DMS79 (cell line): ENCODE results near the gene DNAH17.

Experiments used
- DNase-seq: peaks from one replicate; lab custom pipeline; 2025; lab: John Stamatoyannopoulos, UW

DNAH17 gene, protein sequence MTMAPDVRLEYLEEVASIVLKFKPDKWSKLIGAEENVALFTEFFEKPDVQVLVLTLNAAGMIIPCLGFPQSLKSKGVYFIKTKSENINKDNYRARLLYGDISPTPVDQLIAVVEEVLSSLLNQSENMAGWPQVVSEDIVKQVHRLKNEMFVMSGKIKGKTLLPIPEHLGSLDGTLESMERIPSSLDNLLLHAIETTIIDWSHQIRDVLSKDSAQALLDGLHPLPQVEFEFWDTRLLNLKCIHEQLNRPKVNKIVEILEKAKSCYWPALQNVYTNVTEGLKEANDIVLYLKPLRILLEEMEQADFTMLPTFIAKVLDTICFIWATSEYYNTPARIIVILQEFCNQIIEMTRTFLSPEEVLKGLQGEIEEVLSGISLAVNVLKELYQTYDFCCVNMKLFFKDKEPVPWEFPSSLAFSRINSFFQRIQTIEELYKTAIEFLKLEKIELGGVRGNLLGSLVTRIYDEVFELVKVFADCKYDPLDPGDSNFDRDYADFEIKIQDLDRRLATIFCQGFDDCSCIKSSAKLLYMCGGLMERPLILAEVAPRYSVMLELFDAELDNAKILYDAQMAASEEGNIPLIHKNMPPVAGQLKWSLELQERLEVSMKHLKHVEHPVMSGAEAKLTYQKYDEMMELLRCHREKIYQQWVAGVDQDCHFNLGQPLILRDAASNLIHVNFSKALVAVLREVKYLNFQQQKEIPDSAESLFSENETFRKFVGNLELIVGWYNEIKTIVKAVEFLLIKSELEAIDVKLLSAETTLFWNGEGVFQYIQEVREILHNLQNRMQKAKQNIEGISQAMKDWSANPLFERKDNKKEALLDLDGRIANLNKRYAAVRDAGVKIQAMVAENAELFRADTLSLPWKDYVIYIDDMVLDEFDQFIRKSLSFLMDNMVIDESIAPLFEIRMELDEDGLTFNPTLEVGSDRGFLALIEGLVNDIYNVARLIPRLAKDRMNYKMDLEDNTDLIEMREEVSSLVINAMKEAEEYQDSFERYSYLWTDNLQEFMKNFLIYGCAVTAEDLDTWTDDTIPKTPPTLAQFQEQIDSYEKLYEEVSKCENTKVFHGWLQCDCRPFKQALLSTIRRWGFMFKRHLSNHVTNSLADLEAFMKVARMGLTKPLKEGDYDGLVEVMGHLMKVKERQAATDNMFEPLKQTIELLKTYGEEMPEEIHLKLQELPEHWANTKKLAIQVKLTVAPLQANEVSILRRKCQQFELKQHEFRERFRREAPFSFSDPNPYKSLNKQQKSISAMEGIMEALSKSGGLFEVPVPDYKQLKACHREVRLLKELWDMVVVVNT (N-terminal part only)

DNA sequence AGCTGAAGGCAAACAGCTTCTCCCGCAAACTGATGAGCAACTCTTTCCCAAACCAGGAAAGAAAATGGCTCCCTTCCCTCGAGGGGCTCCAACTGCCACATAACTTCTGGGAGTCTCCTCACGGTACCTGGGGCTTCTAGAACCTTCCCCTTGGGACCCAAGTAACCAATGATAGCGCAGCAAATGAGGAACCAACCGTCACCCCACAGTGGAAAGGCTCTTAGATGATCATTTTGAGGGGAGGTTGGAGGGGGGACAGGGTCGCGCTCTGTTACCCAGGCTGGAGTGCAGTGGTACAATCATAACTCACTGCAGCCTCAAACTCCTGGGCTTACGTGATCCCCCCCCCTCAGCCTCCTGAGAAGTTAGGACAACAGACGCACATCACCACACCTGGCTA, at the start of gene DNAH17:
Gene DNAH17, minus strand, starts transcription at position 101 of the 400 bp plus-strand sequence. CDS start 2,339 bp downstream, outside the sequence.
- DNase-seq: no peak

DNA sequence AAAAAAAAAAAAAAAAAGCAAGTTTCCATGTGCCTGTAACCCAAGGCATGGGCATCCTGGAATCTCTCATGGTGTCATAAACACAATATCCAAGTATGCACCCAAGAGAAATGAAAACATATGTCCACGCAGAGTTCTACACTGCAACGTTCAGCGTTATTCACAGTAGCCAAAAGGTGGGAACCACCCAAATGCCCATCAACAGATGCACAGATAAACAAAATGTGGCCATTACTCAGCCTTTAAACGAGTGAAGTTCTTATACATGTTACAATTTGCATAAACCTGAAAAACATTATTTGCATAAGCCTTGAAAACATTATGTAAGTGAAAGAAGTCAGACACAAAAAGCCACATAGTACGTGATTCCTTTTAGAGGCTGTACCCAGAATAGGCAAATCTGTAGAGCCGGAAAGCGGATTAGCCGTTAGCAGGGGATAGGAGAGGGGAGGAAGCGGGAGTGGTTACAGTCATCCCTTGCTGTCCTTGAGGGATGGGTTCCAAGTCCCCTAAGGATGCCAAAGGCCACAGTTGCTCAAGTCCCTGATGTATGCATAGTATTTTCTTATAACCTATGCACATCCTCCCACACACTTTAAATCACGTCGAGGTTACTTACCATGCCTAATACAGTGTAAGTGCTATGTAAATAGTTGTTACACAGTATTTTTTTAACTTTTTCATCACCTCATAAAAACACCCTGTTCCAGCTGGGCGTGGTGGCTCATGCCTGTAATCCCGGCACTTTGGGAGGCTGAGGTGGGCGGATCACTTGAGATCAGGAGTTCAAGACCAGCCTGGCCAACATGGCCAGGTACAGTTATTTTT, 47.3 kb upstream of the DNAH17 start:
- DNase-seq: no peak

DNA sequence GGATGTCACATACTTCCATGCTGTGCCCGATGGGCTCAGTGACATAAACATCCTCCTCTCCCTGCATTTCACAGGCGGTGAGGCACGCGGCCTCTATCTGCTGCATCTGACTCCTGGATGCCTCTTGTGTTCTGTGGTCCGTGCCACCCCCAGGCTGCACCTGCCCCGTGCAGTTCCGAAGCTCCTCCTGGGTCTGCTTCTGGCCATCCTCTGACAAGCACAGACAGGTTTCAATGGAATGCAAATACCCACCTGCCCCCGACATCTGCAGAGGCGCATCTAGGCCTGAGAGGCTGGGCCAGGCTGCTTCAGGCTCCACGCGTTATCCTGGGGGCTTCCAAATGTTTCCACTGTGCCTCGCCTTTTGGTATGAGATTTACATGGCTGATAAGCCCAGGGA, 46.3 kb upstream of the DNAH17 start:
- no peak for DNase-seq

DNA sequence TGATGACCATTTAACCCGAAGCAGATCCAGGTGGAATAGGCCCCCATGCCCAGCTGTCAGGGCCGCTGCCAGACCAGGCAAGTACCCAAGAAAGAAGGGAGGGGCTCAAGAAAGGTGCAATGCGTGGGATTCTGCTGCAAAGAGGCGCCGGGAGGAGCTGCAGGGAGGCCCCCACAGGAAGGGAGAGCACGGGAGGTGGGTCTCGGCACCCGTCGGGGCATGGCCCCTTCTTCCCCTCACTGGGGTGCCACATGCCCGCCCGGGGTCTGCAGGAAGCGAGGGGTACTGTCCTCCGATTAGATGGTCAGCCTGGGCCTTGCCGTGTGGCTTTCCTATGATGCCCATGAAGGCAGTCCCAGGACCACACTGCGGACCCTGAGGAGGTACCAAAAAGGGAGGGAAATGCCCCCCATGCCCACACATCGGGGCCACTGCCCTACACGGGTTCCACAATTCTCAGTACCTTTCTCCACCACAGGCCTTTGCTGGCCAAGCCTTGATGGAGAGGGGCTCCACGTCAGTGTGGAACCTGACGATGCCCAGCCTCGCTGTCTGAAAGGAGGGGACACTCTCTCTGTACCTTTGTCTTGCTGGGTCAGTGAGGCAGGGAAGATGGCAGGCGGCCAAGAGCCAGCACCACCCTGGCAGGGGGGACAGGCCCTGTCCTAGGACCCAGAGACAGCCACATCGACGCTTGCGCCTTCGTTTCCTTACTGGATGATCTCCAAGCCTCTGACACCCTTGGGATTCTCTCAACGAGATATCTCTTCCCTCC, 45.5 kb upstream of the DNAH17 start:
- no peak for DNase-seq

DNA sequence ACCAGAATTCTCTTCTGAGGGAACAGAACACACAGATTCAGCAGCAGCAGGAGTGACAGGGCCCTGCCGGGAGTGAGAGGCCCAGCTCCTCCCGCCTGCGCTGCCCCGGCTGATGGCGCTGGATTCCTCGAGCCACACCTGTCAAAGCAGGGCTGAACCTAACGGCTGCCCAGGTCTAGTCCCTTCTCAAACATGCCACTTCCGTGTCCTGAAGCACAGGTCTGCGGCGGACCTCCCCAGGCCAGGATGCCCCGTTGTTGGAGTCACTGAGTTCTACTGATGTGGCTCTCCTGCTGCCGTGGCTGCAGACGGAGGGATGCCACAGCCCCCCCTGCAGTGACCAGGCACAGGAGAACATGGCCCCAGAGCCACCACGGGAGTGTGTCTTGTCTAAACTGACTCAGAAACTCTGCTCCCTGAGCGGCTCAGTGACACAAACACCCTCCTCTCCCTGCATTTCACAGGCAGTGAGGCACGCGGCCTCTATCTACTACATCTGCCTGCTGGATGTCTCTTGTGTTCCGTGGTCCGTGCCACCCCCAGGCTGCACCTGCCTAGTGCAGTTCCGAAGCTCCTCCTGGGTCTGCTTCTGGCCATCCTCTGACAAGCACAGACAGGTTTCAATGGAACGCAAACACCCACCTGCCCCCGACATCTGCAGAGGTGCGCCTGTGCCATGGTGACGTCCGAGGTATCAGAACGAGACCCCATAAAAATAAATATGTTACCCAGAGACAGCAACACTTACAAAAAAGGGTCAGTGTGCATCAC, 44.7 kb upstream of the DNAH17 start:
- DNase-seq: no peak

DNA sequence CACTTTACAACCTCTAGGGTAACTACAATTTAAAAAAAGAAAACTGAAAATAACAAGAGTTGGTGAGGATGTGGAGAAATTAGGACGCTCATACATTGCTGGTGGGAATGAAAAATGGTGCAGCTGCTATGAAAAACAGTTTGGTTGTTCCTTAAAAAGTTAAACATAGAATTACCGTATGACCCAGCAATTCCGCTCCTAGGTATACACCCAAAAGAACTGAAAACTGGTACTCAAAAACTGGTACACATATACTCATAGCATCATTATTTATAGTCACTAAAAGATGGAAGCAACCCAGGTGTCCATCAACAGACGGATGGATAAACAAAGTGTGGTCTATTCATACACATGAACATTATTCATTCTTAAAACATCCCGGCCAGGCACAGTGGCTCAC, 42.9 kb upstream of the DNAH17 start:
- DNase-seq: no peak

DNA sequence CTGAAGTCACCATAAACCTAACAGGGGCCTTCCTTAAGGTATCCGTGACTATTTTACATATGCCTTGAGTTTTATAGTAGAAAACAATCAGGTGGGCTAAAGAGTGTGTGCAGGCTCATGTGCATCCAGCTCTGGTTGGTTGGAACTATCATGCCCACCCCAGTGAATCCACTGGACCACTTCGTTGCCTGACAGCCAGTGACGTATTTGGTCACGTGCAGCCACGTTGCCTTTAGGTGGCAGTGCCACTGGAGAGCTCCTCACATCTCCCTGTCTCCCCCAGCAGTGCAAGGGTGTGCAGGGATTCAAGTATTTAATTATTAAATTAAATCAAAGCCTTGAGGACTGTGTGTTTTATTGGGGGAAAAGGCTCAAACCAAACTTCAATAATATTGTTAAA, 42.1 kb upstream of the DNAH17 start:
- DNase-seq: no peak

DNA sequence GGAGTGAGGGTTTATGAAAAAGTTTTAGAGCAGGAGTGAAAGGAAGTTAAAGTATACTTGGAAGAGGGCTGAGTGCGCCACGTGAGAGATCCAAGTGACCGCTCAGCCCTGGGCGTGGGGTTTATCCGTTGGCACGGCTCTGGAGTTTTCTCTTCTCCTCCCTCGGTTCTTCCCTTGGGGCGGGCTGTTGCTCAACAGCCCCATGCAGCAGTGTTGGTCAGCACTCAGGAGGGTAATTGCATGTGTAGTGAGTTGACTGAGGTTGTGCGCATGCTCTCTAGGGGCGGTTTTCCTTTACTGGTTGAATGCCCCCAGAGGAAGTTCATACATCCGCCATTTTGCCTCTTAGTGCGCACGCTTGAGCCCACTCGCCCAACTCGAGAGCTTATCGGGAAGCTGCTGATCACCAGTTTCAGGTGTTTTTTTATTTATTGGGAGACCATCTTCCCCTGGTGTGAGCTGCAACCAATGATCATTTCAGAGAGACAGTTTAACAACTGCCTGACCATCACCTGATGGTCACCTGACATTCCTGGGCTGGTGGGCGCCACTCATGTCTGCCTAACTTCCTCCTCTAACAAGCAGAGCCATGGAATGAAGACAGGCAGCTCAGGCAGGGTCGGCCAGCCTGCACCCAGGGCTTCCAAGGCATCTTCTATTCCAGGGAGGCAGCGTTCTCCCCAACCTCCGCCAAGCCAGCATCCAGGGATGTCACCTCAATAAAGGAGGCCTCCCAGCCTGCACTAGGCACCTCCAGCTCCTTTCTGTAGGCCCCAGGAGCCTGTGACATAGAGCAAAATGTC, 41.3 kb upstream of the DNAH17 start:
- no peak for DNase-seq

DNA sequence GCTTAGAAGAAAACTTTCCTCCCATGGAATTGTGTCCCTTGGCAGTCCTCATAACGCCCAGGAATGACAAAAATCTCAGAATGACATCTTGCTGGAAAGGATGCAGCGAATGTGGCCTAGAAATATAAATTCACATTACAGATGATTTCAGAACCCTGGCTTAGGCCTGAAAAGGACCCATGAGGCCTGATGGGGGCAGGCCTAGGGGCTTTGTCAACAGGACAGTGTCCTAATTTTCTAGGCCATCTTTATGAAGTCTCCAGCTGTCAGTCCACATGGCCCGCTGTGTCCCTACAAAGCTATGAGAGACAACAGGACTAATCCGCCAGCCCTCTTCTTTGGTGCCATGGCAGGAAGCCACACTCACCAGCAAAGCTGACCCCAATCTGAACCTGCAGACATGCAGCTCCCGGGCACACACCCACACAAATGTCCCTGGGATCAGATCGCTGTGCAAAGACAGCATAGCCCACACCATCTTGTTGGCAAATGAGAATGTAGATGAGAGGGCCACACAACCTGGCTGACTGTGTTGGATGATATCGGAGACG, 40.4 kb upstream of the DNAH17 start:
- no peak for DNase-seq

DNA sequence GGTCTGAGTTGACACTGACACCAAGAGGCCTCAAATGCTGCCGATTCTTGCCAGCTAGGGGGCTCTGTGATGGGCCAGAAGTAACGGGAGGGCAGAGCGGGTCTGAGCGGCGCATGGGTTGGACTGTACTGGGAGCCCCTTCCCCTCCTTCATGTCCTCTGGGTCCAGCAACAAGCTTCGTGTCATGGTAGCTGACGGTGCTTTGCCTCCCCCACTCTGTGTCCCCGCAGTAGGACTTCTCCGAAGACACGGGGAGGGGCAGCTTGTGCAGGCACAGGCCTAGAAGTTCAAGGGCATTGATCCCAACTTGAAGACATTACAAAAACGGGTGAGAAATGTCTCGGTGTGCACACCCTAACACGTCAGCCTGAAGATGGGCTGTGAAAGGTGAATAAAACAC, 39.8 kb upstream of the DNAH17 start:
- no peak for DNase-seq

DNA sequence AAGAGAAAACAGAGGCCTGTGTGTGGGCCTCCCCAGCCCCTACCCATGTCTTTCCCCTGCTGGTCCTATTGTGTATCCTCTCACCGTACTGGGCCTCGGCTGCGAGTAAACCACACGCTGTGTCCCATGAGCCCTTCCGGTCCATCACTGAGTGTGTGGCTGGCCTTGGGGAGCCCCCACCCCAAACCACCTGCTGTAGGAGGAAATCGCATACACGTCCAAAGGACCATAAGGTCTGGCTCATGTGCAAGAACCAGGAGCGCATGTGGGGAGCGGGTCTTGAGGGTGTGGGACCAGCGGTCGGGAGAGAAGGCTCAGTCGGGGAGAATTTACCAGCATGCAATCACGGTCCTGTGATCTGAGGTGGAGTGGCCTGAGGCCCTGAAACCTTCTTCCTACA, 38.4 kb upstream of the DNAH17 start:
- DNase-seq: no peak

DNA sequence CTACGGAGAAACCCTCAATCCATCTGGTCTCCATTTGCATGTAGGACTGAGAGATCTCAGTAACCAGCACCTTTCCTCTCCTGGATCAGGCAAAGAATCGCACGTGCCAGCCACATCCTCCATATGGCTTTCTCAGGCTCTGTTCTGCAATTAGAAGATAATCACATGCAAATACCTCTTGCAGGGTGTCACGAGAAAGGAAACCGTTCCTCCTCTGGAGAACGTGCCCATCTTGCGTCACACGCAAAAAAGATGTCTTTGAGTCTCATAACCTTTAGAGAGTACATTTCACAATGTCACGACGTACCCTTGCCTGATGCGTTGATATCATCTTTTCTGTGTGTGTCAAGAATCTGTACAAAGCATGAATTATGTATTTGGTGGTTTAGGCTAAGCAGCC, 36.2 kb upstream of the DNAH17 start:
- DNase-seq: no peak

DNA sequence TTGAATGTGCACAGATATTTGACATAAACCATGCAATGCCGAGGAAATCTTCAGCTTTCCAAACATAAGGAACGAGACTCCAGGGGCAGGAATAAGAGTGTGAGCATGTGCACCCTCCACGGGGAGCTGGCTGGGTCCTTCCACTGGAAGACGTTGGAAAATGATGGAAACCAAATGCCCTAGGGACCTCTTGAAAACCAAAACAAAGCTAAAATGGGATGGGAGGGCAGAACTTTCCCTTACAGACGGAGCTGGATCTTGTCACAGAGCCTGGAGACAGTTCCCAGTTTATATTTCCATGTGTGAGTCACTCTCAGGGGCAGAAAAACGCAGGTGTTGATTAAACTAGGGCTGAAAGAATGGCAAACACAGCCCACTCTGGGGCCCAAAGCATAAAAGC, 34.4 kb upstream of the DNAH17 start:
- DNase-seq: no peak

DNA sequence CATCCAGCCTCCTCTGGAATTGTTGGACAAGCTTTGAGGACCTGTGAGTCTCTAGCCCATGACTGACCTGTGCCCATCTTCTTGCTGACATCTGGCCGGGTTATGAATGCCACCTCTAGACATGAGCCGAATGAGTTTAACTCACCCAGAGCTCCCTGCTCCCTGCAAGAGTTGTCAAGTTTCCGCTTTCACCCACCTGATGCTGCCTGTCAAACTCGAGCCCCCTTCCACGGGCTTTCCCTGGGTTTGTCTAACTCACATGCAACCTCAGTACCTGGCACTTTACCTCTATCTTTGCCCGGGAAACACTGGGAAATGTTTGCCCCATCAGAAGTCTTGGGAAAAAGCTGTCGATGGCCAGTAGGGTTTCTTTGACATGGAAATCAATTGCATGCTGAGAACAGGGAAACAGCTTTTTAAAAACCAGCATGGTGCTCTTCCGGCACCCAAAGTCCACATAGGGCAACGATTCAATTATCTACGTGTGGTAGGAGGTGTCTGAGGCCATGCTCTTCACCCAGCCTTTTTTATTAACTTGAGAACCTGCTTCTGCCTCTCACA, 33.8 kb upstream of the DNAH17 start:
- no peak for DNase-seq

DNA sequence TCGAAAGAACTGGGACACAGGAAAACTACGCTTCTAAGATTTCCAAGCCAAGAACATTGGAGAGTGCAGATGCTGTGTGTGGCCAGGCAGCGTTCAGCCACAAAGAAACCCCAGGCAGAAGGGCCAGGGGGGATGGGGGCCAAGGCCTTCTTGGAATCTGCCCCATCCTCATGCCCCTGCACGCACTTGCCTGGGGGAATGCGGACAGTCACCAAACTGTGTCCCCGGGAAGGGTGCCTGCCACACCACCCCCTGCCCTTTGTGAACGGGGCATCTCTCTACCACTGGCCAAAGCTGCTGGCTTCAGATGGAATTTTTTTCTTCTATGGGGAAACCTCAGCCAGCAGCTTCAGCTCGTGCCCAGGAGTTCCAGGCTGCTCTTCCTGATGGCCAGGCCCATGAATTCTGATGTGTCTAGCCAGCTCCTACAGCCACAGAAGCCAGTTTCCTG, 32.0 kb upstream of the DNAH17 start:
- DNase-seq: no peak

DNA sequence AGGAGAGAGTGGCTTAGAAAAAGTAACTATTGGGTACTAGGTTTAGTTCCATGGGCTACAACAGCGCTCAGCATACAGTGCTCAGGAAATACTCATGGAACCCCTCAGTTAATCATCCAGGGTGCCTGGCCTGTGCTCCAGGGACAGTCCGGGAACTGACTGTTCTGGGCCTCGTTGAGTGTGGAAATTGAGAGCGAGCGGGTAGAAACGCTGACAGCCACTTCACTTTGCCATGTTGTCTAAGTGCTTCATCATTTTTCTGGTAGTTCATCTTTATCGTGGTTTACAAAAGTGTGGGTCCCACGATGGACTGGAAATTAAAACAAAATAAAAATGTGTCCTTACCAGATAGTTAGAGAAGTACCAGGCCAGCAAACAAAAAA, 31.6 kb upstream of the DNAH17 start:
- no peak for DNase-seq

DNA sequence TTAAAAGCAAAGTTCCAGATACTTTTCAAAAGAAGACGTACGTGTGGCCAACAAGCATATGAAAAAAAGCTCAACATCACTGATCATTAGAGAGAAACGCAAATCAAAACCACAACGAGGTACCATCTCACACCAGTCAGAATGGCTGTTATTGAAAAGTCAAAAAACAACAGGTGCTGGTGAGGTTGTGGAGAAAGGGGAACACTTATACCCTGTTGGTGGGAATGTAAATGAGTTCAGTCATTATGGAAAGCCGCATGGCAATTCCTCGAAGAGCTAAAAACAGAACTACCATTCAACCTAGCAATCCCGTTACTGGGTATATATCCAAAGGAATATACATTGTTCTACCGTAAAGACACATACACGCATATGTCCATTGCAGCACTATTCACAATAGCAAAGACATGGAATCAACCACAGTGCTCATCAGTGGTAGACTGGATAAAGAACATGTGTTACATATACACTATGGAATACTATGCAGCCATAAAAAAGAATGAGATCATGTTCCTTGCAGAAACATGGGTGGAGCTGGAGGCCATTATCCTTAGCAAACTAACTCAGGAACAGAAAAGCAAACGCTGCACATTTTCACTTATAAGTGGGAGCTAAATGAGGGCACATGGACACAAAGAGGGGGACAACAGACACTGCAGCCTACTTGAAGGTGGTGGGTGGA, 31.1 kb upstream of the DNAH17 start:
- DNase-seq: no peak

DNA sequence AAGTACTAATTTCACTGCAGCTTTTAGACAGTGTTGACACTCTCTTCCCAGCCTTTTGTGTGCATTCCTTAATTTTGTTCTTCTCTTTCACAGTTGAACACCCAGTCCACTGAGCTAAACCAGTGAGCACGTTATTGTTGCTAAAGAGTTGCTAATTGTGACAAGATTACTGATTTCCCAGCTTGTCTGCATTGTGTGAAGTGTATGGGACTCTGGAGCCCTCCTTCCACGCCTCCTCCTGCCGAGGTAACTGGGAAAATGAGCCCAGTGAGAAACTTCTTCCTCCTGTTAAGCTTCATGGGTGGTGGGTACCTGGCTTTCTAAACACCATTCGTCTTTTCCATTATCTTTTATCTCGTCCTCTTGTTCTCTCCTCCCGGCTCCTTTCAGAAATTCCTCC, 29.8 kb upstream of the DNAH17 start:
- no peak for DNase-seq
